Skeletal muscle cell (primary cell): ENCODE data around the gene LSS.
A peak's percentile ranks its signal among the peaks of the same experiment; 100 is the strongest.
"Not testable (repeated sequence)": the region's sequence is repeated elsewhere in the genome, so short reads cannot be mapped to it uniquely, and the experiment has no call there.

Experiments used
- DNase-seq: peaks from one replicate; pipeline ENCODE4 v3.0.0-alpha.2; 2010; ENCODE audit warnings: low read depth
- H3K4me3 ChIP-seq: 2 replicates; pipeline ENCODE4 v1.5.1; 2011; ENCODE audit warnings: low read depth, mild to moderate bottlenecking, control low read depth, low read length, moderate library complexity

LSS gene

GRCh38 chr21:46247699-46248421 lies 19.3 kb upstream of the LSS start:
- no peak overlapping the region for H3K4me3 ChIP-seq
- no peak for DNase-seq

- no peak for DNase-seq
- H3K4me3 ChIP-seq: no peak overlapping the region
Measured at GRCh38 chr21:46246345-46246744, 17.8 kb upstream of the LSS start.

GRCh38 chr21:46245213-46245915 lies 16.8 kb upstream of the LSS start:
- DNase-seq: no peak
- H3K4me3 ChIP-seq: no peak overlapping the region

GRCh38 chr21:46244602-46245001 lies 16.0 kb upstream of the LSS start:
- no peak overlapping the region for H3K4me3 ChIP-seq
- DNase-seq: no peak

- no peak overlapping the region for H3K4me3 ChIP-seq
- no peak for DNase-seq
Measured at GRCh38 chr21:46243960-46244361, 15.4 kb upstream of the LSS start.

- H3K4me3 ChIP-seq: no peak overlapping the region
- DNase-seq: no peak
Measured at GRCh38 chr21:46243325-46243724, 14.8 kb upstream of the LSS start.

- not testable (repeated sequence) for H3K4me3 ChIP-seq, DNase-seq
Measured at GRCh38 chr21:46241577-46241976, 13.0 kb upstream of the LSS start.

- H3K4me3 ChIP-seq: no peak overlapping the region
- DNase-seq: no peak
Measured at GRCh38 chr21:46239817-46240325, 11.3 kb upstream of the LSS start.

- no peak overlapping the region for H3K4me3 ChIP-seq
- no peak for DNase-seq
Measured at GRCh38 chr21:46237474-46237873, 8.9 kb upstream of the LSS start.

- no peak for DNase-seq
- H3K4me3 ChIP-seq: no peak overlapping the region
Measured at GRCh38 chr21:46234436-46234950, 5.9 kb upstream of the LSS start.

GRCh38 chr21:46229923-46230260 lies 1.3 kb upstream of the LSS start:
- no peak for DNase-seq
- H3K4me3 ChIP-seq: peak overlapping the region; percentile 64

- no peak for DNase-seq
- peak overlapping the region; percentile 64 for H3K4me3 ChIP-seq
Measured at GRCh38 chr21:46229133-46229922, 754 bp upstream of the LSS start.

GRCh38 chr21:46227811-46228344 lies 696 bp downstream of the LSS start:
- no peak for DNase-seq

GRCh38 chr21:46226920-46227599 lies 1.5 kb downstream of the LSS start:
- peak overlapping the region; percentile 79 for H3K4me3 ChIP-seq

More at GRCh38 chr21:46227811-46228344, 696 bp downstream of the LSS start:
- H3K4me3 ChIP-seq: peak overlapping the region; percentile 79

GRCh38 chr21:46226146-46226545 lies 2.4 kb downstream of the LSS start:
- no peak for DNase-seq
- peak overlapping the region; percentile 79 for H3K4me3 ChIP-seq

More at GRCh38 chr21:46226920-46227599, 1.5 kb downstream of the LSS start:
- no peak for DNase-seq

GRCh38 chr21:46223661-46224060 lies 4.9 kb downstream of the LSS start:
- not testable (repeated sequence) for H3K4me3 ChIP-seq, DNase-seq

- no peak overlapping the region for H3K4me3 ChIP-seq
- DNase-seq: no peak
Measured at GRCh38 chr21:46223217-46223616, 5.4 kb downstream of the LSS start.

- DNase-seq: no peak
Measured at GRCh38 chr21:46222436-46223116, 6.0 kb downstream of the LSS start.

More at GRCh38 chr21:46222436-46223116, 6.0 kb downstream of the LSS start:
- no peak overlapping the region for H3K4me3 ChIP-seq
